Effector memory CD8-positive, alpha-beta T cell (primary cell): ENCODE results near the gene CNOT11.
"Not testable (repeated sequence)": the region's sequence is repeated elsewhere in the genome, so short reads cannot be mapped to it uniquely, and the experiment has no call there.

Experiments
- ATAC-seq: fragments of 150-1000 bp; cut with Tn5 transposase; replicated peaks from 2 replicates; pipeline ENCODE4 v1.10.0; 2021; ENCODE audit warnings: mild to moderate bottlenecking, moderate library complexity
- DNase-seq, 3 experiments: peaks; one replicate each; pipeline ENCODE4 v3.0.0; 2021
- H3K27ac Mint-ChIP-seq, 2 donors: one replicate each; pipeline ENCODE4 v1.8.0; 2022; ENCODE audit warnings: mild to moderate bottlenecking in 2 of 2, mixed read lengths in 2 of 2, moderate library complexity in 2 of 2
- H3K27me3 Mint-ChIP-seq, 2 donors: one replicate each; pipeline ENCODE4 v1.8.0; 2022; ENCODE audit warnings: mixed read lengths in 2 of 2
- H3K36me3 Mint-ChIP-seq: one replicate; pipeline ENCODE4 v1.8.0; 2022; ENCODE audit warnings: mild to moderate bottlenecking, moderate library complexity, mixed read lengths; ENCODE audit not compliant: insufficient read depth
- H3K4me1 Mint-ChIP-seq, 2 donors: one replicate each; pipeline ENCODE4 v1.8.0; 2022; ENCODE audit warnings: low read depth in 2 of 2, mixed read lengths in 2 of 2
- H3K4me3 Mint-ChIP-seq, 2 donors: one replicate each; pipeline ENCODE4 v1.8.0; 2022; ENCODE audit warnings: mild to moderate bottlenecking in 2 of 2, mixed read lengths in 2 of 2, moderate library complexity in 2 of 2
- H3K9me3 Mint-ChIP-seq, 2 donors: one replicate each; pipeline ENCODE4 v1.8.0; 2022; ENCODE audit warnings: mixed read lengths in 2 of 2

CNOT11 gene

GRCh38 chr2:101310090-101310833, 57.6 kb downstream of the CNOT11 start:
- DNase-seq, result no peak
- Mint-ChIP-seq H3K4me1 (peaks cover 49 to 53% of the 10 kb centered on the region in 2 donors), H3K4me3 (peak overlapping the region in 1 of 2 donors; percentile 1), H3K27me3 (no peaks in the 10 kb centered on the region), H3K9me3 (no peaks in the 10 kb centered on the region), H3K27ac (peak overlapping the region; percentile 48 to 95), H3K36me3 (peaks cover 45% of the 10 kb centered on the region)
- no peak for ATAC-seq

- no peaks in the 10 kb centered on the region for H3K9me3 Mint-ChIP-seq
- peak; percentile 11 for ATAC-seq
- no peak for DNase-seq
Measured at GRCh38 chr2:101310834-101311695, 58.4 kb downstream of the CNOT11 start.

GRCh38 chr2:101311696-101312017, 59.0 kb downstream of the CNOT11 start:
- Mint-ChIP-seq H3K4me1 (peaks cover 35 to 39% of the 10 kb centered on the region in 2 donors), H3K27me3 (no peaks in the 10 kb centered on the region), H3K4me3 (peak overlapping the region; percentile 1 to 36), H3K36me3 (peaks cover 31% of the 10 kb centered on the region), H3K9me3 (no peaks in the 10 kb centered on the region), H3K27ac (peak overlapping the region; percentile 48 to 68)
- ATAC-seq, result no peak
- DNase-seq, result no peak

More at GRCh38 chr2:101310834-101311695, 58.4 kb downstream of the CNOT11 start:
- H3K36me3 Mint-ChIP-seq, result peaks cover 37% of the 10 kb centered on the region
- peak overlapping the region; percentile 48 to 68 for H3K27ac Mint-ChIP-seq
- peak overlapping the region; percentile 1 to 36 for H3K4me3 Mint-ChIP-seq
- no peaks in the 10 kb centered on the region for H3K27me3 Mint-ChIP-seq
- peaks cover 41 to 45% of the 10 kb centered on the region in 2 donors for H3K4me1 Mint-ChIP-seq

- peaks cover 13 to 22% of the 10 kb centered on the region in 2 donors for H3K4me1 Mint-ChIP-seq
- H3K4me3 Mint-ChIP-seq, DNase-seq, H3K36me3 Mint-ChIP-seq, H3K27me3 Mint-ChIP-seq, ATAC-seq, H3K27ac Mint-ChIP-seq, H3K9me3 Mint-ChIP-seq: not testable (repeated sequence)
Measured at GRCh38 chr2:101316568-101316967, 63.9 kb downstream of the CNOT11 start.
